ENCODE data around the gene PSORS1C2.
A peak's percentile ranks its signal among the peaks of the same experiment; 100 is the strongest.

Gene PSORS1C2

DNA sequence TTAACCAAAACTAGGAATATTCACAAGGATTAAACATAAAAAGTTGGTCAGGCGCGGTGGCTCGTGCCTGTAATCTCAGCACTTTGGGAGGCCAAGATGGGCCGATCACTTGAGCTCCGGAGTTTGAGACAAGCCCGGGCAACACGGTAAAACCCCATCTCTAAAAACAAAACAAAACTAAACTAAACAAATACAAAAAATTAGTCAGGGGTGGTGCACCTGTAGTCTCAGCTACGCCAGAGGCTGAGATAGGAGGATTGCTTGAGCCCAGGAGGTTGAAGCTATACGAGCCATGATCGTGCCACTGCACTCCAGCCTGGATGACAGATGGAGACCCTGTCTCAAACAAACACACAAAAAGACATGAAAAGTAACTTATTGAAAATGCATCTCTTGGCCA, 3.2 kb downstream of the PSORS1C2 start:
- DNase-seq = no peak

- no peak for DNase-seq
These were observed 6.1 kb downstream of the PSORS1C2 start for GRCh38 chr6:31132806-31133205.

DNA sequence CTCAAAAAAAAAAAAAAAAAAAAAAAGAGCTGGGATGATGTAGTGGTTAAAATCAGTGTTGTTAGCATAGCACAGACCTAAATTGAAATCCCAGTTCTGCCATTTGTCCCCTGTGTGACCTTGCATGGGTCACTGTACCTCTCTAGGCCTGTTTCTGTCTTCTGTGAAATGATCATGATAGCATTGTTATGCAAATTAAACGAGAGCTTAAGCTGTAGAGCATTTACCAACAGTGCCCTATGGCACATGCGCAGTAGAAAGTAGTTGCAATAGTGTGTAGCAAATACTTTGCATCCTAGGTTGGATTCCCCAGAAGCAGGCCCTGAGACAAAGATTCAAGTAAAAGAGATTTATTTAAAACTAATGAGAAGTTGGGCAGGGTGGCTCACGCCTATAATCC, 7.3 kb downstream of the PSORS1C2 start:
- no peak for DNase-seq

GRCh38 chr6:31130751-31131150, 8.1 kb downstream of the PSORS1C2 start:
- DNase-seq = no peak

DNA sequence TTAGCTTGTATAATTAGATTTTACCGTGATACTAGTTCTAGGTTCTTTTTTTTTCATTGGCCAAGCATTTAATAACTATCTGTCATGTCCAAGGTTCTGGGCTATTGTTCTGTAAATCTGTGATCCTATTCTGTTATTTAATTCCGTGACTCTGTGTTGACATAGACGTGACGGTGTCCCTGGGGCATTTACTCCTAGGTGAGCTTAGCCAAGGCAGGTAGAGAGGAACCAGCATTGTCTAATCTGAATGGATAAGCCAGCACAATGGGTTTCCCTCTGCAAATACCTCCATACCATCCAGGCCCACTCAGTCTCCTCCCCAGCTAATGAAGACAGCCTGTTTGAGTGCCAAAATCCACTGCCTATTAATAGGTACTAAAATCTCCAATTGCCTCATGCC, 9.7 kb downstream of the PSORS1C2 start:
- no peak for DNase-seq

DNA sequence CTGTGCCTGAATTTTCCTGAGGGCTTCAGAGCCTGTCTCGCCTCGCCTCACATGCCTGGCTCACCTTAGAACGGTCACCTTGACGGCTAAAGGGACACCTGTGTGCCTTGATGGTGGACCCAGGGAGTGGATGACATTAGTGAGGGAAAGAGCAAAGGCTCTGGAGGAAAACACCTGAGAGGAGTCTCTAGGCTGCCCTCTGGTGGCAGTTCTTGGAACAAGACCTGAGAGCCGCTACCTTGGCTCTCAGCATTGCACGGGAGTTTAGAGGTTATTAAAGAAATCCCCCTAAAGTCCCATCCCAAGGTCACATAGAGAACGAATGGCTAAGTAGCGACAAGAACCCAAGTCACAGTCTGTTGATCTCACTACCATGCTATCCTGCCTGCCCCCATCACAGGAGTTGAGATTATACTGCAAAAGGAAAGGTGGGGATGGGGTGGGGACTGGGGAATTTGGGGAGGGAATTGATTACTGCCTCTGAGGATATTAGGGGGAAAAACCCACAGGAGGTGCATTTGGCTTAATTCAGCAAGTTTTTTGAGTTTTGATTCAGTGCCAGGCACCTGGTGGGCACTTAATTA, 10.7 kb downstream of the PSORS1C2 start:
- DNase-seq = peak; percentile 63

DNA sequence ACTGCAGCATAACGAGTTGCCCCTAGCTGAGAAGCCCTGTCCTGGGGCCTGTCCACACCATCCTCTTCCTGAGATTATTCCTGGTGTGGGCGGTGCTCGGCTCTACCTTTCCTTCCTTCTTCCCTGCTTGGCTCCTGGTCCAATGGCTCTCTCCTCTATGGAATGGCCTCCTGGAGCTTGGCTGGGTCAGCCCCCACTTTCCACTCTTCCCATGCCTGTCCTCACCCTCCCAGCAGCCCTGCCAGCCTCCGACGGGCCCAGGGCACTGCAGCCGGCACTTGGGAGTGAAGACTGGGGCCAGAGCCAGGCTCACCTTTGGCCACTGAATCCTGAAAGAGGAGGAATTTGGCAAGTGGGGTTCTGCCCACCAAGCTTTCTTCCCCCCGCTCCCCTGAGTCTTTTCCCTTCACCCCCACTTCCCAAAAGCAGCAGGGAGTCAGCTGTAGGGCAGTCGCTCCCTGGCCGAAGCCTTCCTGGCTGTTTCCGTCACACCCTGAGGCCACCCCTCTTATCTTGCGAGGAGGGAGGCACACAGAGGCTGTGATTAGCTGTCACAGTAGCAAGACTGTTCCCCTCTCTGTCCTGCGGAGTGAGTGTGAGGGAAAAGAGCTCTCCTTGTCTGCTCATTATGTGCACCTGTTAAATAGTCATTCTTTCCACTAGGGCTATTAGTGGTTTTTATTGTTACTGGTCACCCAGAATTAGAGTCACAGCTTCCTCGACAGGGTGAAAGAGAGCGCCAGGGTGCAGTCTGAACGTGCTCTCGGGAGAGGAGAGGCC, 12.3 kb downstream of the PSORS1C2 start:
- DNase-seq = no peak

DNA sequence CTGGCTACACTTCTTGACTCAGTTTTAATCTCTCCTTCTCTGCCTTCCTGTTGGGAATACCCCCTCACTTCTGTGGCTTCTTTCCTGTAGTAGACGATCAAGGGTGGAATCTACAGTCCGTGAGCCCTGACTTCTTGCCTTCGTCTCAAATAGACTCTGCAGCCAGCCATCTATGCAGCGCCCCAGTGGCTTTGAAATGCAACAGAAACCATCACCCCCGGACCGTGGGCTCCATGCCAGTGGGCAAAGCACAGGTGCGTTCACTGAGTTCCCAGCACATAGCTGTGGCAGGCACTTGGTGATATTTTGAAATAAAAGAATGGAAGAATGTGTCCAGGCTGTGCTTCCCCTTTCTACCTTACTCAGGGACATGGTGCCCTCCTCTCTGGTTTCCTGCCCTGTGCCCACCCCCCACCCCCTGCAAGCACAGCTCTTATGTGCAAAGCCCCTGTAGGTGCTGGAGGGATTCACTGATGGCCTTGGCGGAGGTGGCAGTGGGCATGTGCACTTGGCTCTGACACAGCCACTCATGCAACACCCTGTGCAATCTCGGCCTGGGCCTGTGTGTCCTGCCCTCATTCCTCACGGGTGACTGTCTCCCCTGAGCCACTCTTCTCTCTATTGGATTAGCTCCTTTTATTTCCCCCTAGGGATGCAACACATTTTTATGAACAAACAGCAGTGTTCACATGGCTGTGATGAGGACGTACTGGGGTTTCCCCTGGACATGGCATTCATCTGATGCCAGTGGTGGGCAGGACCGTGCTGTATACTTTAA, 13.1 kb downstream of the PSORS1C2 start:
- DNase-seq = no peak

DNA sequence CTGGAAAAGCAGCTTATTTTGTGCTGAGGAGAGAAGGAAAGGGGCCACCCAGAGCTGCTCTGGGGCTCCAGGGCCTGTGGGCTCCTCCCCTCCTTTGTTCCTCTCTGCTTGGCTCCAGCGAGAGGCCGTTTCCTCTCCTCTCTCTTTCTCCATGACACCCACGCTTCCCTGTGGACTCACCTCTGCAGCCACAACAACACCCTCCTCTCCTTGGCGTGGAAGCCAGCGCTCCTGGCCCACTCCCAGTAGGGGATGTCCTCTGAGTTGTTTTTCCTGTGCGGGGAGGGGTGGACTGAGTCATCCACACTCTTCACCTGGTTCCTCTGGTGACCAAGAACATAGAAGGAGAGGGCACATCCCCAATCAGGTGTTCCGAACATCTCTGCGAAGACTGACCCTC, 13.7 kb downstream of the PSORS1C2 start:
- no peak for DNase-seq

DNA sequence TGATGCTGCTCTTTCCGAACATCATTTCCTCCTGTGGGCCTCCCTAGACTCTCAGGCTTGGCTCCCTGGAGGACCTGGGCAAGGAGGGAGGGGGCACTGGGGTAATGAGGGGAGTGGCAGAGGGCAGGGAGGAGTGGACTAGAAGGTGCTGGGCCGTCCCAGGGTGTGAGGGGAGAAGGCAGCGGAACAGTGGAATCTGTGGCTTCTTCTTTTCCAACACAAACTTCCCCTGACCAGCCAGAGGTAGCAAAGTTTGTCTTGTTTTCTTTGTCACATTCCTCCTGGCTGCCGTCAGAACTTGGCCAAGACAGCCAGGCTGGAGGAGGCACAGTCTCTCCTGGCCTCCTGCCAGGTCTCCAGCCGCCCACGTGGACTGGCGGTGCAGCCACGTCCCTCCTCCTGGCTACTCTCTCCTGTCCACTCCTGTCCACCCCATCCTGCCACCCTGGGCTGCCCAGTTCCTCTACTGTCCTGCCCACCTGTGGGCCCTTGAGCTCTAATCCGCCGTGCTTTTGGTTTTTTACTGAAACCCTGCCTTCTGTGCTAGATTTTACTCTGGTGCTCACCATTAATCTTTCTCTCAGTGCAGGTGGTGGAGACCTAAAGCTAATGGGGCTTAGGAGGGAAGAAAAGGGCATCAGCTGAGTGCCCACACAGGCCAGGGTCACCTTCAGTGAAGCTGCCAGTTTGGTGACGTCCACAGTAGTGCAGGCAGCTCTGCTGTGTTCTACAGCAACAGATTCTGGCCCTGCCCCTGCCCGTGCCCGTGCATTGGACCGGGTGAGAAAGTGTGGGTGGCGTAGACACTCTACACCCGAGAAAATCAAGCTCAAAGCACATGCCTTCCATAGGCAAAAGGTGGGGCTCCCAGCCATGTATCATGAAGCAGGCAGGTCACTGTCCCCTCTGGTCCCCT, 15.8 kb downstream of the PSORS1C2 start:
- DNase-seq = no peak

GRCh38 chr6:31121131-31121790, 17.6 kb downstream of the PSORS1C2 start:
- DNase-seq = no peak

DNA sequence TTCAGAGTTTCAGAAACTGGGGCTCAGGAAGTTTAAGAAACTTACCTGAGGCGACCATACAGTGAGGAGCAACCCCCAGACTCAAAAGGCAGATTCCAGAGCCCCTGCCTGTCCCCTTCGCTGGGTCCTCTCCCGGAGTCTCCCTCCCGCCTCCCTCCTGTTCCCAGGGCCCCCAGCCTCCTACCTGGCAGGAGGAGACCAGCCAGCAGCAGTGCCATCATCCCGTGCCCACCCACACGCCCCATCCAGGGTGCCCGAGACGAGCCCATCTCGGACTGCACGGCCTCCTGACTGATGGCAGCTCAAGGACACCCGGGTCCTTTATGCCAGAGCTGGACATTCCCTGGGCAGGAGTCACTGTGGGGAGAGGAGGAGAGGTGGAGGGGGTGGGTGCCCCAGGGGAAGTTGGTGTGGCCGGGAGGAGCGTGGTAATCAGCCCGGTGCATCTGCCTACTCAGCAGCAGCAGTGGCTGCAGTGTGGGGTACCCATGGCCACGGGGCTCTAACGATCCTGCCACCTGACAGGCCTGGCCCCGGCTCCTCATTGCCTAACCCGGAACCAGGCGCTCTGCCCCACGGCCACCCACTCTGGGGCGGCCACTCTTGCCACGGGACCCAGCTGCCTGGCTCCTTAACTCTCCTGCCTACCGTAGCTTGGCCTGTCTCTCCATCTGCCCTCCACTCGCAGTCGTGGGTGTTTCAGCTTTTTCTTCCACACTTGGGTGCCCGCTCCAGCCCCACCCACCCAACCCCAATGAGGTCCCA, 18.5 kb downstream of the PSORS1C2 start, which contains the start of gene CDSN:
CDSN (minus strand) TSS at position 296 of the 765 bp plus-strand sequence; CDS start at position 269, 27 bp downstream.
- DNase-seq = no peak

GRCh38 chr6:31118178-31118577, 20.7 kb downstream of the PSORS1C2 start:
- no peak for DNase-seq

GRCh38 chr6:31116661-31117385, 22.0 kb downstream of the PSORS1C2 start:
- DNase-seq = no peak

- DNase-seq = no peak
These were observed 22.8 kb downstream of the PSORS1C2 start for GRCh38 chr6:31115941-31116560.

DNA sequence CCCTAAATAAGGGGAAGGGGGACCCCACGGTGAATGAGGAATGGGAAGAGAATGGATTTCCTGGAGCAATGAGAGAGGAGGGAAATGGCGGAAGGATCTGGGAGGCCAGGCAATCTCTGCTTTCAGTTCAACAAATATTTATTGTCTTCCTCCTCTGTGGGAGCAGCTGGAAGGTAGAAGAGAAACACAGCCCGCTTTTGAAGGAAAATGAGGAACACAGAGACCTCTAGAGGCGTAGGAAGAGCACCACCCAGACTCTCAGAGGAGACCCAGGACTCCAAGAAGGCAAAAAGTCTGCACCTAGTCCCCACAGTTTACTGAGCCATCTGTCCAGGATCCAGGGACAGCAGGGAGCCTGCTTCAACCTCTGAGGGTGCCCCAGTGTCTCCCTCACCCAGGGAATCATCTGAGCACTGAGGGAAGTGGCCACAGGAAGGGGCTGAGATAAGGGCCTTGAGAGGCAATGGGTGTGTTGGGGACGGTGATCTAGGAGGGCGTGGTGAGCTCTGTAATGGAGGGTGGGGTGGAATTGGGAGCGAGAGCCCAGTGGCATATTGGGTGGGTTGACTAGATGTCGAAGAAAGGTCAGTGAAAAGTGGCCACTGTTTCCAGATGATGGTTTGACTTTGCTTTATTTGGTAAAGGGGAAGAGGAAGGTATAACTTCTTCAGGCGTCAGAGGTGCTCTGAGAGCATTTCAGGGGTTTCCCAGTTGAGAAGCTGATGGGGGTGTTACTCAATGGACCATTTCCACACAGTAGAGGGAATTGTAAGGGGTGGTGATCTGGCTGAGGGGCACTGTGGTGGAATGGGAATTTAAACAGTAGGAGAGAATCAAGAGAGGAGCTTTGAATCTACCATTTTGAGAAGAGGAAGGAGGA, 23.7 kb downstream of the PSORS1C2 start:
- DNase-seq = no peak

GRCh38 chr6:31114541-31114878, 24.4 kb downstream of the PSORS1C2 start, which contains the start of gene PSORS1C1:
Gene PSORS1C1, plus strand, starts transcription at chr6:31114800. Its CDS starts 14,833 bp downstream, at chr6:31129633.
- DNase-seq = no peak

DNA sequence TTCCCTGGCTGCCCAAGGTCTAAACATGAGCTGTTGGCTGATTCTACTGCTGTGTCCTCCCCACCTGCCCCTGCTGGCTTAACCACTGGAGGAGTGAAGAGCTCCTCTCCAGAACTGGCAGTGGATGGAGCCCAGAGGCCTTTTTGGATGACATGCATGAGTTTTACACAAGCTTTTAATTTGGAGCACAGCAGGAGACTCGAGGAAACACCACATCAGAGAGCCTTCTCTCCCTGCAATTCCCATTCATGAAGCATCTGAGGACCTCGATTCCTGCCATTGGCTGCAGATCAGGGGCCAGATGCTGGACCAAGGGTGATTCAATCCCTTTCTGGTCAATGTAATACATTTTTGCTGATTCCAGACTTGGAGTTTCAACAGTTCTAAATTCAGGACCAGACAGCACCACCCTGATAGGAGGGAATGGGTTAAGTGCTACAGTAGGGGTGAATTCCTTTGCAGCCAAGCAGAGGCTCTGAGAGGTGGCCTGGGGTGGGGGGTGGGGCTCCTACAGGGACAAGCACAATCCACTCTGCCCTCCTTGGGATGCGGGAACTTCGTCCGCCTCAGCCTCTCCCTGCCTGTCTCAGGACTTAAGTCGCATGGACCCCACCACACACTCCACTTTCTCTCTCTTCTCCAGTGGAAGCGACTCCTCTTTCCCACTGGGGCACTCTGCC, 24.9 kb downstream of the PSORS1C2 start:
- no peak for DNase-seq
